Measurements from ENCODE around the gene PARP1.

The PARP1 gene

GRCh38 chr1:226372885-226373284 lies 35.0 kb downstream of the PARP1 start:
- no peak for DNase-seq

- no peak for DNase-seq
Measured at GRCh38 chr1:226371866-226372490, 35.9 kb downstream of the PARP1 start.

- no peak for DNase-seq
Measured at GRCh38 chr1:226371027-226371694, 36.7 kb downstream of the PARP1 start.

- no peak for DNase-seq
Measured at GRCh38 chr1:226370144-226370923, 37.6 kb downstream of the PARP1 start.

- DNase-seq, result no peak
Measured at GRCh38 chr1:226369110-226369509, 38.8 kb downstream of the PARP1 start.

- DNase-seq, result no peak
Measured at GRCh38 chr1:226366290-226366689, 41.6 kb downstream of the PARP1 start.

GRCh38 chr1:226365831-226366231 lies 42.1 kb downstream of the PARP1 start:
- DNase-seq, result no peak

GRCh38 chr1:226364901-226365565 lies 42.9 kb downstream of the PARP1 start:
- DNase-seq, result no peak

- DNase-seq, result no peak
Measured at GRCh38 chr1:226364514-226364899, 43.4 kb downstream of the PARP1 start.

GRCh38 chr1:226363801-226364513 lies 43.9 kb downstream of the PARP1 start:
- DNase-seq, result no peak

- DNase-seq, result no peak
Measured at GRCh38 chr1:226362891-226363447, 44.9 kb downstream of the PARP1 start.

GRCh38 chr1:226362361-226362760 lies 45.5 kb downstream of the PARP1 start:
- DNase-seq, result no peak

- DNase-seq, result no peak
Measured at GRCh38 chr1:226360106-226360746, 47.7 kb downstream of the PARP1 start.

- no peak for DNase-seq
Measured at GRCh38 chr1:226357416-226357815, 50.5 kb downstream of the PARP1 start.

- no peak for DNase-seq
Measured at GRCh38 chr1:226355669-226356551, 52.0 kb downstream of the PARP1 start.

- no peak for DNase-seq
Measured at GRCh38 chr1:226355016-226355415, 52.9 kb downstream of the PARP1 start.

- no peak for DNase-seq
Measured at GRCh38 chr1:226353698-226354525, 54.0 kb downstream of the PARP1 start.

- DNase-seq, result no peak
Measured at GRCh38 chr1:226351709-226352108, 56.2 kb downstream of the PARP1 start.

- DNase-seq, result no peak
Measured at GRCh38 chr1:226350519-226350865, 57.4 kb downstream of the PARP1 start.
